ENCODE measurements around the gene CD55.

Gene CD55

GRCh38 chr1:207321790-207322645 lies 540 bp downstream of the CD55 start:
- DNase-seq (ENCODE audit: low read depth, low spot score): no peak
- peak overlapping the region; percentile 69 for H3K4me3 ChIP-seq (ENCODE audit: low read depth, low read length)
- ChIA-PET POLR2A (interaction anchor here (0.6 to 1.2 kb wide), 4 partner anchors 8 to 269 kb away, joined by 3 to 5 read pairs (median 3); partner anchors contain the start of gene PFKFB2), CTCF (interaction anchor here (1.0 to 2.9 kb wide), 5 partner anchors 10 to 715 kb away, joined by 3 to 11 read pairs (median 4); no protein-coding TSS in a partner anchor)
- no peak for TF ChIP-seq CTCF (IDR thresholded peaks at IDR 0.05; ENCODE audit: insufficient read depth, low read length, missing control alignments)

GRCh38 chr1:207323425-207324225 lies 2.1 kb downstream of the CD55 start:
- H3K4me3 ChIP-seq (ENCODE audit: low read depth, low read length): no peak overlapping the region
- ChIA-PET POLR2A (no interaction called here), CTCF (no interaction called here)
- TF ChIP-seq CTCF (IDR thresholded peaks at IDR 0.05; ENCODE audit: insufficient read depth, low read length, missing control alignments): no peak
- DNase-seq (ENCODE audit: low read depth, low spot score): no peak

- CTCF ChIA-PET: no interaction called here
- TF ChIP-seq CTCF (IDR thresholded peaks at IDR 0.05; ENCODE audit: insufficient read depth, low read length, missing control alignments): no peak
- POLR2A ChIA-PET: no interaction called here
- peak; percentile 60 for DNase-seq (ENCODE audit: low read depth, low spot score)
- H3K4me3 ChIP-seq (ENCODE audit: low read depth, low read length): no peak overlapping the region
These were observed 6.5 kb downstream of the CD55 start for GRCh38 chr1:207328004-207328403.

GRCh38 chr1:207328908-207329440 lies 7.5 kb downstream of the CD55 start:
- POLR2A ChIA-PET: no interaction called here

GRCh38 chr1:207329469-207329868 lies 8.0 kb downstream of the CD55 start:
- no peak for TF ChIP-seq CTCF (IDR thresholded peaks at IDR 0.05; ENCODE audit: insufficient read depth, low read length, missing control alignments)
- no peak overlapping the region for H3K4me3 ChIP-seq (ENCODE audit: low read depth, low read length)
- no peak for DNase-seq (ENCODE audit: low read depth, low spot score)
- ChIA-PET CTCF (interaction anchor here (0.7 kb wide), 1 partner anchor 14 kb away, joined by 3 read pairs; no protein-coding TSS in a partner anchor), POLR2A (interaction anchor here (0.9 kb wide), 1 partner anchor 8 kb away, joined by 5 read pairs; the partner anchor contains the start of gene CD55)

More at GRCh38 chr1:207328908-207329440, 7.5 kb downstream of the CD55 start:
- no peak for TF ChIP-seq CTCF (IDR thresholded peaks at IDR 0.05; ENCODE audit: insufficient read depth, low read length, missing control alignments)
- no peak for DNase-seq (ENCODE audit: low read depth, low spot score)
- H3K4me3 ChIP-seq (ENCODE audit: low read depth, low read length): no peak overlapping the region
- CTCF ChIA-PET: interaction anchor here (0.7 kb wide), 1 partner anchor 15 kb away, joined by 3 read pairs; no protein-coding TSS in a partner anchor

Data from AG04449 (cell line).